Lung (tissue), 12 donors: ENCODE measurements around the gene PCGF3. TPM values are rescaled to one million over a fixed set of nuclear protein-coding genes. Genes with fewer than 3 reads are reported as not detected.

Experiments used
- ATAC-seq: fragments of 200-7000 bp; cut with Tn5 transposase; one replicate; pipeline ENCODE4 v1.9.1; 2020; ENCODE audit warnings: moderate number of reproducible peaks; ENCODE audit not compliant: insufficient read depth, low FRiP score
- DNase-seq, 3 donors: peaks; one replicate each; pipeline ENCODE4 v3.0.0-alpha.2; 2013 to 2017
- H3K27ac ChIP-seq, 2 donors: one replicate each; pipeline ENCODE4 v1.5.1; 2013; ENCODE audit warnings: mild to moderate bottlenecking in 2 of 2, moderate library complexity in 2 of 2, control low read depth in 1 of 2, inconsistent platforms in 1 of 2, low read depth in 1 of 2, low read length in 1 of 2
- H3K27me3 ChIP-seq, 3 donors: one replicate each; pipeline ENCODE4 v1.5.1; 2013; ENCODE audit warnings: low read length in 2 of 3; ENCODE audit not compliant: control insufficient read depth in 3 of 3, insufficient read depth in 3 of 3
- H3K36me3 ChIP-seq, 4 donors: one replicate each; pipeline ENCODE4 v1.5.1; 2013; ENCODE audit warnings: low read length in 4 of 4, mild to moderate bottlenecking in 1 of 4, moderate library complexity in 1 of 4; ENCODE audit not compliant: control insufficient read depth in 4 of 4, insufficient read depth in 4 of 4
- H3K4me1 ChIP-seq, 5 donors: one replicate each; pipeline ENCODE4 v1.5.1; 2013; ENCODE audit warnings: low read length in 5 of 5, mild to moderate bottlenecking in 2 of 5, moderate library complexity in 1 of 5; ENCODE audit not compliant: control insufficient read depth in 5 of 5, insufficient read depth in 5 of 5
- H3K4me3 ChIP-seq: one replicate; pipeline ENCODE4 v1.5.1; 2013; ENCODE audit warnings: mild to moderate bottlenecking, control low read depth, moderate library complexity
- H3K9ac ChIP-seq, 2 donors: one replicate each; pipeline ENCODE4 v1.5.1; 2013; ENCODE audit warnings: low read length in 2 of 2, control low read depth in 1 of 2; ENCODE audit not compliant: insufficient read depth in 1 of 2
- H3K9me3 ChIP-seq, 4 donors: one replicate each; pipeline ENCODE4 v1.5.1; 2013; ENCODE audit warnings: low read length in 3 of 4, mild to moderate bottlenecking in 1 of 4, moderate library complexity in 1 of 4; ENCODE audit not compliant: control insufficient read depth in 4 of 4, insufficient read depth in 3 of 4
- CTCF ChIP-seq: IDR thresholded peaks from 2 replicates; pipeline ENCODE4 v1.5.1; 2012; ENCODE audit warnings: mild to moderate bottlenecking; ENCODE audit errors: control extremely low read depth, extremely low read depth
- WGBS, 2 donors: extraction: QIAGEN DNeasy Blood & Tissue Kit; methylation state at CpG; one replicate each; pipeline ENCODE4 v1.1.7; 2013; 5-methylcytosine and 5-hydroxymethylcytosine counted together
- polyA plus RNA-seq, 2 donors: library from polyadenylated mRNA; stranded (reverse); fragments of 200-250 nt; gene quantifications; one replicate each; pipeline ENCODE4 v1.2.1, GENCODE V29; 2013
- total RNA-seq, 2 donors: library from RNA; depleted of rRNA in 1 of 2; stranded (reverse); fragments of >200 nt in 1 of 2; gene quantifications; one replicate each; pipeline ENCODE4 v1.2.1, GENCODE V29; 2014 to 2021
- donor health status: control.
- donor health status: control.
- donor health status: Bipolar disorder and iron deficiency.
- donor health status: healthy.
- donor health status: DM: yes; HTN: yes; CAD: no.

Gene PCGF3
- total and polyA plus RNA-seq, 4 donors = 29.3 to 66.8 (median 43.3) TPM

DNA sequence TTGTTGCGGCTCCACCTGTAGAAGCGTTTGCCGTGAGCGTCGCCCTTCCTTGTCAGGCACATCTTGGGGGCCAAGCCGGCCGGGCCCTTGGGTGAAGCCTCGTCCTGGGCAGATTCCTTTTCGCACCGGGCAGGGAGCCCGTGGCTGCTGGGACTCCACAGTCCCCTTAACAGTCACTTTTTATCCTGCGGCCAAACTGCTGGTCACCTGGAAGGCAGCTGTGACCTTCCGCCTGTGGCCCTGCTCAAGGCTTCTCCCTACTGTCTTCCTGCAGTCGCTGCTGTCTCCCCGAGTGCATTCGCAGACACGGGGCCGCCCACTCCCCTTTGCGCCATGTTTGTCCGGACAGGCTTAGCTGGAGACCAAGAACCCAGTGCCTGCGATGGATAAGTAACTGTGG is 55.0 kb downstream of the PCGF3 start:
- Histone ChIP-seq H3K9ac (no peak overlapping the region), H3K4me1 (peaks cover 0 to 6% (median 0%) of the 10 kb centered on the region in 5 donors), H3K9me3 (peaks cover 0 to 2% (median 0%) of the 10 kb centered on the region in 4 donors), H3K27me3 (no peaks in the 10 kb centered on the region), H3K27ac (no peak overlapping the region), H3K36me3 (peaks cover 2 to 44% (median 39%) of the 10 kb centered on the region in 4 donors), H3K4me3 (no peak overlapping the region)
- TF ChIP-seq CTCF = no peak
- ATAC-seq = no peak
- no peak for DNase-seq
- WGBS, 2 donors = 91% methylated on average over 21 of the region's 21 CpGs

GRCh38 chr4:761086-761485 is 55.5 kb downstream of the PCGF3 start:
- H3K4me1 ChIP-seq = peaks cover 0 to 6% (median 0%) of the 10 kb centered on the region in 5 donors
- ATAC-seq (no peak), DNase-seq (no peak)
- peaks cover 2 to 48% (median 43%) of the 10 kb centered on the region in 4 donors for H3K36me3 ChIP-seq
- no peak overlapping the region for H3K4me3 ChIP-seq
- peaks cover 0 to 2% (median 0%) of the 10 kb centered on the region in 4 donors for H3K9me3 ChIP-seq
- 95% methylated on average over 14 of the region's 14 CpGs for WGBS, 2 donors
- H3K27ac ChIP-seq = no peak overlapping the region
- H3K27me3 ChIP-seq = no peaks in the 10 kb centered on the region
- TF ChIP-seq CTCF = no peak
- no peak overlapping the region for H3K9ac ChIP-seq

DNA sequence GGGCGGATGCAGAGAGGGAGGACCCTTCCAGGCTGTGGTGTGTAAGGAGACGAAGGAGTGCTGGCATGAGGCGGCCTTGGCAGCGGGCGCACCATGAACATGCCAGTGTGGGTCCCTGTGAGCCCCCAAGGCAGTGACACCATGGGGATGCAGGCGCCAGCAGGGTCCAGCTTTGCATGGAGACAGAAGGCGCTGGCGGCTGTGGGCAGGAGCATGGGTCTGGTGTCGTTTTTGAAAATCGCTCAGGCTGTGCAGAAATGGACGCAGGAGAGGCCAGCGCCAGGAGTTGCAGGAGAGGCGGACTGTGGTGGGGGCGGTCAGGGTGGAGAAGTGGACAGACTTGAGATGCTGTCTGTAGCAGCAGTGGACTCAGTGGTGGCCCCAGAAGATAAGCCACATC is 56.1 kb downstream of the PCGF3 start:
- 98% methylated on average over 14 of the region's 14 CpGs for WGBS, 2 donors
- no peak for ATAC-seq
- peaks cover 2 to 52% (median 46%) of the 10 kb centered on the region in 4 donors for H3K36me3 ChIP-seq
- no peak overlapping the region for H3K27ac ChIP-seq
- peaks cover 0 to 6% (median 0%) of the 10 kb centered on the region in 5 donors for H3K4me1 ChIP-seq
- H3K4me3 ChIP-seq = no peak overlapping the region
- H3K9ac ChIP-seq = no peak overlapping the region
- peaks cover 0 to 2% (median 0%) of the 10 kb centered on the region in 4 donors for H3K9me3 ChIP-seq
- no peaks in the 10 kb centered on the region for H3K27me3 ChIP-seq
- DNase-seq = no peak
- no peak for TF ChIP-seq CTCF
